ENCODE data around the gene CPAMD8.
"Not testable (repeated sequence)": the region's sequence is repeated elsewhere in the genome, so short reads cannot be mapped to it uniquely, and the experiment has no call there.

Gene CPAMD8

GRCh38 chr19:16877581-16877980 is 149.0 kb downstream of the CPAMD8 start:
- DNase-seq = no peak

- no peak for DNase-seq
Measured at GRCh38 chr19:16876904-16877361, 149.7 kb downstream of the CPAMD8 start.

GRCh38 chr19:16875584-16876555 is 150.7 kb downstream of the CPAMD8 start:
- DNase-seq = no peak

- not testable (repeated sequence) for DNase-seq
Measured at GRCh38 chr19:16874978-16875299, 151.7 kb downstream of the CPAMD8 start.

GRCh38 chr19:16874250-16874977 is 152.2 kb downstream of the CPAMD8 start:
- DNase-seq = no peak

- DNase-seq = no peak
Measured at GRCh38 chr19:16873594-16873993, 153.0 kb downstream of the CPAMD8 start.

GRCh38 chr19:16872728-16873127 is 153.9 kb downstream of the CPAMD8 start:
- no peak for DNase-seq

GRCh38 chr19:16871871-16872270 is 154.7 kb downstream of the CPAMD8 start:
- no peak for DNase-seq

- no peak for DNase-seq
Measured at GRCh38 chr19:16869331-16869972, 157.2 kb downstream of the CPAMD8 start.

- no peak for DNase-seq
Measured at GRCh38 chr19:16868423-16869130, 158.0 kb downstream of the CPAMD8 start.

GRCh38 chr19:16867211-16867610 is 159.4 kb downstream of the CPAMD8 start:
- DNase-seq = no peak

- DNase-seq = no peak
Measured at GRCh38 chr19:16862826-16863415, 163.7 kb downstream of the CPAMD8 start.

GRCh38 chr19:16861834-16862233 is 164.8 kb downstream of the CPAMD8 start:
- DNase-seq = no peak

GRCh38 chr19:16861011-16861410 is 165.6 kb downstream of the CPAMD8 start:
- no peak for DNase-seq

- no peak for DNase-seq
Measured at GRCh38 chr19:16860118-16860517, 166.5 kb downstream of the CPAMD8 start.

- DNase-seq = no peak
Measured at GRCh38 chr19:16859626-16860025, 167.0 kb downstream of the CPAMD8 start.

GRCh38 chr19:16856091-16856490 is 170.5 kb downstream of the CPAMD8 start:
- no peak for DNase-seq

- no peak for DNase-seq
Measured at GRCh38 chr19:16853066-16853465, 173.5 kb downstream of the CPAMD8 start.

- DNase-seq = no peak
Measured at GRCh38 chr19:16851031-16851712, 175.4 kb downstream of the CPAMD8 start.

GRCh38 chr19:16850133-16850532 is 176.5 kb downstream of the CPAMD8 start:
- DNase-seq = no peak

All from anterior cingulate cortex (tissue), 58 donors.